Right forelimb (tissue), 1 donor: ENCODE data around the gene LTBP1.

Source experiments
- DNase-seq: peaks from one replicate; pipeline ENCODE4 v3.0.0-alpha.2; 2018

The LTBP1 gene

GRCh38 chr2:33321236-33321771, 374.6 kb downstream of the LTBP1 start:
- no peak for DNase-seq

- DNase-seq: peak; percentile 53
Observed at GRCh38 chr2:33321876-33322483, 375.2 kb downstream of the LTBP1 start.

- DNase-seq: no peak
Observed at GRCh38 chr2:33322612-33323011, 375.9 kb downstream of the LTBP1 start.

- no peak for DNase-seq
Observed at GRCh38 chr2:33323957-33324356, 377.2 kb downstream of the LTBP1 start.

GRCh38 chr2:33326100-33326499, 379.3 kb downstream of the LTBP1 start:
- no peak for DNase-seq

GRCh38 chr2:33333433-33333832, 386.7 kb downstream of the LTBP1 start:
- no peak for DNase-seq

GRCh38 chr2:33334083-33334482, 387.3 kb downstream of the LTBP1 start:
- DNase-seq: no peak

GRCh38 chr2:33335516-33335915, 388.8 kb downstream of the LTBP1 start:
- DNase-seq: no peak

- no peak for DNase-seq
Observed at GRCh38 chr2:33336036-33336625, 389.4 kb downstream of the LTBP1 start.

GRCh38 chr2:33337385-33337960, 390.7 kb downstream of the LTBP1 start:
- DNase-seq: no peak

GRCh38 chr2:33337981-33338380, 391.2 kb downstream of the LTBP1 start:
- no peak for DNase-seq

GRCh38 chr2:33339269-33339668, 392.5 kb downstream of the LTBP1 start:
- no peak for DNase-seq

- DNase-seq: no peak
Observed at GRCh38 chr2:33340280-33340679, 393.5 kb downstream of the LTBP1 start.

GRCh38 chr2:33342171-33342570, 395.4 kb downstream of the LTBP1 start:
- DNase-seq: no peak

GRCh38 chr2:33342705-33343104, 396.0 kb downstream of the LTBP1 start:
- no peak for DNase-seq

- no peak for DNase-seq
Observed at GRCh38 chr2:33343387-33343895, 396.7 kb downstream of the LTBP1 start.

- DNase-seq: no peak
Observed at GRCh38 chr2:33344230-33344629, 397.5 kb downstream of the LTBP1 start.

GRCh38 chr2:33347856-33348255, 401.1 kb downstream of the LTBP1 start:
- no peak for DNase-seq

- DNase-seq: no peak
Observed at GRCh38 chr2:33350632-33351031, 403.9 kb downstream of the LTBP1 start.

- DNase-seq: no peak
Observed at GRCh38 chr2:33351781-33352180, 405.0 kb downstream of the LTBP1 start.

GRCh38 chr2:33354981-33355380, 408.2 kb downstream of the LTBP1 start:
- DNase-seq: no peak

- DNase-seq: no peak
Observed at GRCh38 chr2:33358878-33359277, 412.1 kb downstream of the LTBP1 start.

GRCh38 chr2:33363325-33364298, 416.9 kb downstream of the LTBP1 start:
- DNase-seq: no peak
